HG03520 (cell line): ENCODE results near the gene KLK1.
"Not testable (repeated sequence)": the region's sequence is repeated elsewhere in the genome, so short reads cannot be mapped to it uniquely, and the experiment has no call there.

Experiments used
- ATAC-seq: cut with Tn5 transposase; IDR thresholded peaks from one replicate; pipeline ENCODE4 v1.9.1; 2021; ENCODE audit warnings: mild to moderate bottlenecking, moderate library complexity; ENCODE audit not compliant: unreplicated experiment

Gene KLK1

DNA sequence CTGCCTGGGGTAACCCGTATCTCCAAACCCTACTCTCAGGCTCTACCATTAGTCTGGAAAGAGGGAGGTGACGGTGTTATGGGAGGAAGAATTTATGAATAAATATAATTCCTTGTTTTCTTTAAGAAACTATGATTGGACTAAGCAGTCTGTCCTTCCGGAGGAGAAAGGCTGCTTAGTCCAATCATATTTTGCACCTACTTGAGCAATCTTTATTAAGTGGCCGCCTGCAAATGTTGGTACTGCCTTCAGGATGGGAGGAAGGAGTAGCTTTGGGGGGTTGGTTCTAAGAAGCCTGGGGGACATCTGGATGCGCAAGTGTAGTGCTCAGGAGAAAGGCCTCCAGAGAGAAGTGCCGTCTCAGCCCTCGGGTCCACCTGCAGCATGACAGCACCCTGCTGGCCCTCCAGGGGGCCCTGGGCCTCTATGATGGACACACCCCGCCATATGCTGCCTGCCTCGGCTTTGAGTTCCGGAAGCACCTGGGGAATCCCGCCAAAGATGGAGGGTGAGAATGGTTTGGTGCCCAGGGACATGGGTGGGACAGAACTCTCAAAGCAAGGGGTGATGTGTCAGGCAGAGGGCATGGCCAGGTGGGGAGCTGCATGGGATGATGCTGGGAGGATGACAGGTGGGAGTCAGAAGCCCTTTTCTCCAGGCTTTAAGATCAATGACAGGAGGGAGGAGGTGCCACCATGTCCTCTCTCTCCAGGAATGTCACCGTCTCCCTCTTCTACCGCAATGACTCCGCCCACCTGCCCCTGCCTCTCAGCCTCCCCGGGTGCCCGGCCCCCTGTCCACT, 29.3 kb downstream of the KLK1 start:
- ATAC-seq, result no peak

DNA sequence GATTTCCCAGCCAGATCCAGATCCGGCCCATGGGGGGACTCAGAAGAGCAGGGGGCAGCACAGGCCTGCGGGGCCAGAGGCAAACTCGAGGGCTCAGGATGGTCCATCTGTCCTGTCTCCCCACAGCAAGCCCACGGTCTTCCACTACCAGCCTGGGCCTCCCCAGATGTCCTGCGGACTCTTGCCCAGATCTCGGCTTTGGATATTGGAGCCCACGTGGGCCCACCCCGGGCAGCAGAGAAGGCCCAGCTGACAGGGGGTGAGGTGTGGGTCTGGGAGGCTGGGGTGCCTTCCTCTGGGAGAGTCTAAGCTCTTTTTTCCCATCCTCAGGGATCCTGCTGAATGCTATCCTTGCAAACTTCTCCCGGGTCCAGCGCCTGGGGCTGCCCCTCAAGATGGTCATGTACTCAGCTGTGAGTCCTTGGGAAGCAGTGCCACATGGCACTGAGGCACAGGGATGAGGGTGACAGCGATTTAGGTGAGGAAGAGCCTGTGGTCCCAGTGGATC, 30.0 kb downstream of the KLK1 start:
- no peak for ATAC-seq

DNA sequence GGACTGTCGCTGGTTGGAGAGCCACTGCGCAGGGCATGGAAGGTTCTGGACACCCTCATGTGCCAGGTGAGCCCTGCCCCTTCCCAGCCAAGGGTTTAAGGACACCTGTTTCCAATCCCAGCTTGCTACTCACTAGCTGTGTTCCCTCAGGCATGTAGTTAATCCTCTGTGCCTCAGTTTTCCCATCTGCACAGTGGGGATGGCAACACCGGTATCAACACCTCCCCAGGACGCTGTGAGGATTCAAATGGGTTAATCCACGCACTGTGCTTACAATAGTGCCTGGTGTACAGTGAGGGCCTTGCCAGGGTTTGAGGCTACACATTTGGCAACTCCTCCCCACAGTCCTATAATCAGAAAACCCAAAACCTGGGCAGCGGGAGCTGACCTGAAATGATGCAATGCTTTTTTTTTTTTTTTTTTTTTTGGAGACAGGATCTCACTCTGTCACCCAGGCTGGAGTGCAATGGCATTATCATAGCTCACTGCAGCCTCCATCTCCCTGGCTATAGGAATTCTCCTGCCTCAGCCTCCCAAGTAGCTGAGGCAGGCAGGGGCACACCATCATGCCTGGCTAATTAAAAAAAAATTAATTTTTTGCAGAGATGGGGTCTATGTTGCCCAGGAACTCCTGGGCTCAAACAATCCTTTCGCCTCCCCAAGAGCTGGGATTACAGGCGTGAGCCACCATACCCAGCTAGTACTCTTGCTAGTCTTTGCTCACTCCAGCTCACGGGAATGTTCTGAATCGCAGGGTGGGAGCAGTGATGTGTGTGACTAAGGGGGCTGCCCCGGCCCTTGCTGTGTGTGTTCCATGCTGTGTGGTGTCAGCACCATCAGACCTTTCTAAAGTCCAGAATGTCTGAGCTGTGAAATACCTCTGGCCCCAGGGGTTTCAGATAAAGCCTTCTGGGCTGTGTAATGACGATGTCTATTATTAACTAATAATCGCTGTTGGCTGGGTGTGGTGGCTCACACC, 31.0 kb downstream of the KLK1 start:
- ATAC-seq, result no peak

DNA sequence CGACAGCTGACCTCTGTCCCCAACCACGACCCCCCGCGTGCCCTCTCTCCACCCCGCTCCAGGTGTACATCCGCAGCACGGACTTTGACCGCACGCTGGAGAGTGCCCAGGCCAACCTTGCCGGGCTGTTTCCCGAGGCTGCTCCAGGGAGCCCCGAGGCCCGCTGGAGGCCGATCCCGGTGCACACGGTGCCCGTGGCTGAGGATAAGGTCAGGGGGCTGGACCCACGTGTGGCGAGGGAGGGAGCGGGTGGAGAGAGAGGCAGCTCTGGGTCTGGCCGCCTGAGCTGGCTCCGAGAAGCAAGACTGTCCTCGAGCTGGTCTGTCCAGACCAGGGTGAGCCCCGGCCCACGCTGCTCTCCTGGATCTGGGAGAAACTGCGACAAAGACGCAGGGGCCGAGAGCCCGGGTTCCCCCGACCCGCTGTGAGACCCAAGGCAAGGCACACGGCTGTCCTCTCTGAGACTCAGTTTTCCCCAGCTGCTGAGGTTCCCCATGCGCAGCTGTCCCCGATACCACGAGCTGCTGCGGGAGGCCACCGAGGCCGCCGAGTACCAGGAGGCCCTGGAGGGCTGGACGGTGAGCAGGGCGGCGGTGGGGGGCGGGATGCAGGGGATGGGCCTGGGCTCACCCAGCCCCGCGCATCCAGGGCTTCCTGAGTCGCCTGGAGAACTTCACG, 31.9 kb downstream of the KLK1 start:
- ATAC-seq, result no peak

DNA sequence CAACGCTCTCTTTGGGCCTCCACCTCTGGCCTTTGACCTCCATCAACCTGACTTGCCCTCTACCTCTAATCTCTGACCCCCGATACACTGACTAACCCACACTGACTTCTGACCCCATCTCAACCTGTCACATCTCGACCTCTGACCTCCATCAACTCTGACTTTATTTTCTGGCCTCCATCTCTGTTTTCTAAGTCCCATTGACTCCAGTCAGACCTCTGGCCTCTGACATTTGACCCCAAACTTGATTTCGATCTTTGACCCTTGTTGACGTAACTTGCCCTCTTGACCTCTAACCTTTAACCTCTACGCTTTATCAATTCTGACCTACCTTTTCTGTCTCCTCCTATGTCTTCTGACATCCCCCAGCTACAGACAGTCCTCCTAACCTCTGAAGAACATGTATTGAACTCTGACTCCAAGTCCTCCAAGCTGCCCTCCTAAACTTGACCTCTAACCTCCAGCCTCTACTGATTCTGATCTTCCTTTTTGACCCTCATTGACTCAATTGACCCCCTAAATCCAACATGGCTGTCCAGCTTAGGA, 32.6 kb downstream of the KLK1 start:
- ATAC-seq, result no peak

DNA sequence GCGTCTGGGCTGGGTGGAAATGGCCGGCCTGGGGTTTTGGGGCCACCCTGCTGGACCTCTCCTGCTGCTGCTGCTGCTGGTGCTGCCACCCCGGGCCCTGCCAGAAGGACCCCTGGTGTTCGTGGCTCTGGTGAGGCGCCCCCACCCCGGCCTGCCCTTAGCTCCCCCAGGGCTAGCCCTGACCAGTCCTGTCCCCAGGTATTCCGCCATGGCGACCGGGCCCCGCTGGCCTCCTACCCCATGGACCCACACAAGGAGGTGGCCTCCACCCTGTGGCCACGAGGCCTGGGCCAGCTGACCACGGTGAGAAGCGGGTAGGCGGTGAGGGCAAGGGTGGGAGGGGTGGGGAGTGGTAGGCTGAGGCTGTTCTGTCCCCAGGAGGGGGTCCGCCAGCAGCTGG, 33.2 kb downstream of the KLK1 start, which contains the start of gene ACP4:
Gene ACP4 (plus strand): TSS at position 20 of the 400 bp plus-strand sequence. CDS start 0 bp downstream, at position 20.
- no peak for ATAC-seq

DNA sequence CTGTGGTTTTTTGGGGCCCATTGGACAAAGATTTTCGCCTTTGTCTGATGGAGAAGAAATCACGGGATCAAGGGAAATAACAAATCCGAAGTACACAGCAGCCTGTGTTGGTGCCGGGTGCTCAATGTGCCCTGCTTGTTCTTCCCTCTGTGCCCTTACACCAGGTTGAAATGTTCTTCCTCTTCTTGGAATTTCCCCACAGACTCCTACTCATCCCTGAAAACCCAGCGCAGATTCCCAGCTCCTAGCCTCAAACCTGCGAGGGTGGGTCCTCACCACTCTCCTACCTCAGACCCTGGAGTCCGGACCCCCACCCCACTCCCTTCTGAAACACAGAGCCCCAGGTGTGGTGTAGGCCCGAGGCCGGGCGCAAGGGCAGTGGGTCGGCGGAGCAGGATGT, 38.3 kb downstream of the KLK1 start:
- no peak for ATAC-seq

DNA sequence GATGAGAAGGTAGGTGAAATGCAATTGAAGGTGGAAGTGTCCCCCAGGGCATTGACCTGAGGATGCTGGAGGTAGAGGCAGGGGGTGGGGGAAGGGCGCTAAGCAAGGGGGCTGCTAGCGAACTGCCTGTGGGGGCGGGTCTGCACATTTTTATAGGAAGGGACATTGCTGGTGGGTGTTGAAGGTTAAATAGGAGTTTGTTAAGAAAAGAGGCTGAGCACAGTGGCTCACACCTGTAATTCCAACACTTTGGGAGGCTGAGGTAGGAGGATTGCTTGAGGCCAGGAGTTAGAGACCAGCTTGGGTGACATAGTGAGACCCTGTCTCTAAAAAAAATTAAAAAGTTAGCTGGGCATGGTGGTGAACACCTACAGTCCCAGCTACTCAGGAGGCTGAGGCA, 38.9 kb downstream of the KLK1 start:
- no peak for ATAC-seq

DNA sequence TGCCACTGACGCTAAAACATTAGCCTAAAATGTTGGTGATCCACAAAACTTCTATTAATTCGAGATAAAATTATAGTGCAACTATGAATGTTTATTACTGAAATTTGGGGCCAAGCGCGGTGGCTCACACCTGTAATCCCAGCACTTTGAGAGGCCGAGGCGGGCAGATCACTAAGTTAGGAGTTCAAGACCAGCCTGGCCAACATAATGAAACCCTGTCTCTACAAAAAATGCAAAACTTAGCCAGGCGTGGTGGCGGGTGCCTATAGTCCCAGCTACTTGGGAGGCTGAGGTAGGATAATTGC, 39.8 kb downstream of the KLK1 start:
- ATAC-seq, result not testable (repeated sequence)

DNA sequence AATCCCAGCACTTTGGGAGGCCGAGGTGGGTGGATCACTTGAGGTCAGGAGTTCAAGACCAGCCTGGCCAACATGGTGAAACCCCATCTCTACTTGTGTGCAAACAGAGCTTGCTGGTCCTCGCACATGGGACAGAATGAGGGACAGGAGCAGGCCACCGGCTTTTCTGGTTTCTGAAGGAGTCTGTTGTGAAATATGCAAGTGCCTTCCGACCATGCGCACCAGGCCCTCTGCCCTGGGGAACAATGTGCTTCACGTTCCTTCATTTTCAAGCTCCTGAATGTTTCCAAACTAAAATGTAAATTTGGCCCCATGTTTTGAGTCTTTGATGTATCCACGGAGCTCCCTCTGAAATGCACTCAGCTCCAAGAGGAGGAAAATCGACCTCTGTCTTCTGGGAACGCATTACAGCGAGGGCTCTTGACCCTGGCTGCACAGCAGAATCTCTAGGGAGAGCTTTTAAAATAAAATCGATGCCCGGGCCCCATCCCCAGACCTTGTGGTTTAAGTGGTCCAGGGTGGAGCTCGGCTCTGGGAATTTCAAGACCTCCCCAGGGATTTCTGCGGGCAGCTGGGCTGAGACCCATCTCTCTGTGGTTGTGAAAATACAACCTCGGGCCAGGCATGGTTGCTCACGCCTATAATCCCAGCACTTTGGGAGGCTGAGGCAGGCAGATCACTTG, 42.7 kb downstream of the KLK1 start:
- no peak for ATAC-seq

DNA sequence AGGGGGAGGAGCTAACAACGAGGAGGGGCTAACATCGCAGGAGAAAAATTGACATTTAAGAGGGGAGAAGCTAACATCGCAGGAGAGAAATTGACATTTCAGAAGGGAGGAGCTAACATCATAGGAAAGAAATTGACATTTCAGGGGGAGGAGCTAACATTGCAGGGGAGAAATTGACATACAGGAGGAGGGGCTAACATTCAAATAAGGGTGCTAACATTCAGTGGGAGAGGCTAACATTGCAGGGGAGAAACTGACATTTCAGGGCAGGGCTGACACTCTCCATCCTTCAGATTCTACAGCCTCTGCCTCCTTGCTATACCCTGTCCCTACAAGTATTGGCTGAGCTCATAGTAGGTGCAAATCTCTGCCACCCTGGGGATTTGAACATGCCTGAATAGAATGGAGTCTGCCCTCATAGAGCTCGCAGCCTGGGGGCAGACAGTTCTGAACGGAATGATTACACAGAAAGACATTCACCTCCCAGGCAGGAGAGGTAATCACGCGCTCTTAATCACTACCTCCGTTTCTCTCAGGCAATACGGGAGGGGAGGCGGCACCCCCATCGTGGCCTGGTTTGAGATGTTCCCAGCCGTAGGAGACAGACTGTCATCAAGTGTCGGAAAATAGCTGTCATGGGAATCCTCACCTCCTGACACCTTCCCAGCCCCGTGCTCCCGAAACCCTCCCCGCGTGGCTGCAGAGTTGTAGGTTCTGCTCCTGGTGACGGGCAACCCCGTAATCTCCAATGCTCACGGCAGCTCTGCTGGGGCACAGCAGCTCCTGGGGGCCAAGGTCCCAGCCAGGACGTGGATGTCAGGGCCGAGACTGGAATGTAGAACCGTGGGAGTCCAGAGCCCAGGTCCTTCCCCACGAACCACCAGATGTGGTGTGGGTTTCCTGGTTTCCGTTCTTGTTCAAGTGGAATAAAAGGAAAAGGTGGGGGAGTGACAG, 43.8 kb downstream of the KLK1 start:
- ATAC-seq, result no peak

DNA sequence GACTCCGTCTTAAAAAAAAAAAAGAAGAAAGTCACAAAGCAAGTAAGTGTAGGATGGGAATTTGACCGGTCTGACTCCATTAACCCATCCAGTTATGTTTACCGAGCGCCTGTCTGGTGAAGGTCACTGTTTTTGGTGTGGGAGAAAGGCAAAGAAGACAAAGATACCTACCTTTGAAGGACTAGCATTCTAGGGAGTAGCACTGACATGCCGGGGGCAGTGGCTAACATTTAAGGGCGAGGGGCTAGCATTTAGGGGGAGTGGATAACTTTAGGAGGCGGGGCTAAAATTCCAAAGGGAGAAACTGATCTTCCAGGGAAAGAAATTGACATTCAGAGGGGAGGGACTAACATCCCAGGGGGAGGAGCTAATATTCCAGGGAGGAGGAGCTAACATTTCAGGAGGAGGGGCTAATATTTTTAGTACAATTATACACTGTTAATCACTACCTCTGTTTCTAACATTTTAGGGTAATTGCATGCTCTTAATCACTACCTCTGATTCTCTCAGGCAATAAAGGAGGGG, 44.6 kb downstream of the KLK1 start:
- no peak for ATAC-seq

DNA sequence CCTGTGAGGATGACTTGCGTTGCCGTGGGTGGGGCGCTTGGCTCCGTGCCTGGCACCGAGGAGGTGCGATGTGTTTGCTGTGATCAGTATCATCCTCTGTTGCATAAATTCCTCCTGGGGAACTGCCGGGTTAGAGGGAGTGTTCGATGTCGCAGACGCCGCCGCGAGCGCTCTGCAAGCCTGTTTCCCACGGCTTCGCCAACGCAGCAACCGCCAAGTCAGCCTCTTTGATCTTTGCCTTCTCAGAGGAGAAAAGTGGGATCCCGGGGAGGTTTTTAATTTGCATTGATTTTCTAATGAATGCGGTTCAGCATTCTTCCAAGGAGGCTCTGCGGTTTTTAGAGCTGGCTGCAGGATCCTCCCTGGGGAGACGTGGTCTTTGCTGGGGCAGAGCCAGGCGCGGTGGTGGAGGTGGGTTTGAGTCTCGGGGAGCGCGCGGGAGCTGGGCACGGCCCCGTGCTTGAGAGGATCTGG, 45.7 kb downstream of the KLK1 start:
- ATAC-seq, result no peak

DNA sequence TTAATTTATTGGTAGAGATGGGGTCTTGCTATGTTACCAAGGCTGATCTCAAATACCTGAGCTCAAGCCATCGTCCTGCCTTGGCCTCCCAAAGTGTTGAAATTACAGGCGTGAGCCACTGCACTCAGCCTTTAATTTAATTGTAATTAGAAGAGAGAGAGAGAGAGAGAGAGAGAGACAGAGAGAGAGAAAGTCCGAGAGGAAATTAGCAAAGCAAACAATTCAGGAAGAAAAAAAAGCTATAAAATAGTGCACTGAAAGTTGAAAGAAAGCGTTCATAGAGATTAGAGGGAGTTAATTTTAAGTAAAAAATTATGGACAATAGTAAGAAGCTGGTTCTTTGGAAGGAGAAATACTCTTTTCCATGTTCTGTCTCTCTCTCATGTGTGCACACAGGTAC, 46.3 kb downstream of the KLK1 start:
- no peak for ATAC-seq

DNA sequence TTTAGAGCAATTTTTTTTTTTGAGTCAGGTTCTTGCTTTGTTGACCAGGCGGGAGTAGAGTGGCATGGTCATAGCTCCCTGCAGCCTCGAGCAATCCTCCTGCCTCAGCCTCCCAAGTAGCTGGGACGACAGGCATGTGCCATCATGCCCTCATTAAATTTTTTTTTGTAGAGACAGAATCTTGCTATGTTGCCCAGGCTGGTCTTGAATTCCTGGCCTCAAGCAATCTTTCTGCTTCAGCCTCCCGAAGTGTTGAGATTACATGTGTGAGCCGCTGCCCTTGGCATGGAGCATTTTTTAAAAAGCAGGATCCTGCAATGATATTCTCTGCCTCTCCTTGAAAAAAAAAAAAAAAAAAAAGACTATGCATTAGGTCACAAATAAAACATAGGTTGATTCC, 47.5 kb downstream of the KLK1 start:
- no peak for ATAC-seq

DNA sequence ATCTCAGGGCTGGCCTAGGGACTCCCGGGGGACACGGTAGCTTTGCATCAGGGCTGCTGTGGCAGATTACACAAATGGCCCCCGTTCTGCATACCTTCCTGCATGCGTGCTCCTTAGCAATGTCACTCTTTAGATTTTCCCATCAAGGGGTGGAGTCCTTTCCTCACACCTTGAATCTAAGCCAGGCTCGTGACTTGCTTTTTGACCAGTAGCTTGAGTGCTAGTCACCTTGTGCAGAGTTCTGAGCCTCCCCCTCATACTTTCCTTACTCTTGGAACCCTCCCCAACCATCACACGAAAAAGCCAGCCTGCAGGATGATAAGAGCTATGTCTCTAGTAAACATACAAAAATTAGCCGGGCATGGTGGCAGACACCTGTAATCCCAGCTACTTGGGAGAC, 50.1 kb downstream of the KLK1 start:
- not testable (repeated sequence) for ATAC-seq

DNA sequence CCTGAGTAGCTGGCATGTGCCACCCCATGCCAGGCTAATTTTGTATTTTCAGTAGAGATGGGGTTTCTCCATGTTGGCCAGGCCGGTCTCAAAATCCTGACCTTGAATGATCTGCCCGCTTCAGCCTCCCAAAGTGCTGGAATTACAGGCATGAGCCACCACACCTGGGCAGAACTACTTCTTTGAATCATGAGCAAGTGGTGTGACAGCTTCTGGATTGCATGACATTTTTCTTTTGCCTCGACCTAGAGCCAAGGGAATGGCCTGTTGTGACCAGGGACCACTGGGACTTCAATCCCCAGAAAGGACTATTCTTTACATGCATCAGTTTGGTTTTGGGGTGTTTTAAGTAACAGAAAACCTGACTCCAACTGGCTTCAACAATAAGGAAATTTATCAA, 50.7 kb downstream of the KLK1 start:
- ATAC-seq, result not testable (repeated sequence)

DNA sequence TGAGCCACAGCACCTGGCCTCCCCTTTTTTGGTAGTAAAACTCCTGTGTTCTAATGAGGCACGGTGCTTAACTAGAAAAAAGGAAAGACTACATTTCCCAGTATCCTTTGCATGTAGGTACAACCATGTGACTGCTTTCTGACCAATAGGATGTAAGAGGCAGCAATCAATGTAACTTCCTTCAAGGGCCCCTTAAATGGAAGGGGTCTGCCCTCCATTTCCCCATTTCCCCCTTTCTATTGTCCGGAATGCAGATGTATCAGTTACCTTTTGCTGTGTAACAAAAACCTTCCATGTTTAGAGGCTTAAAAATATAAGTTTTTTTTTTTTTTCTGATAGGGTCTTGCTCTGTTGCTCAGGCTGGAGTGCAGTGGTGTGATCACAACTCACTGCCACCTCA, 51.1 kb downstream of the KLK1 start:
- no peak for ATAC-seq

DNA sequence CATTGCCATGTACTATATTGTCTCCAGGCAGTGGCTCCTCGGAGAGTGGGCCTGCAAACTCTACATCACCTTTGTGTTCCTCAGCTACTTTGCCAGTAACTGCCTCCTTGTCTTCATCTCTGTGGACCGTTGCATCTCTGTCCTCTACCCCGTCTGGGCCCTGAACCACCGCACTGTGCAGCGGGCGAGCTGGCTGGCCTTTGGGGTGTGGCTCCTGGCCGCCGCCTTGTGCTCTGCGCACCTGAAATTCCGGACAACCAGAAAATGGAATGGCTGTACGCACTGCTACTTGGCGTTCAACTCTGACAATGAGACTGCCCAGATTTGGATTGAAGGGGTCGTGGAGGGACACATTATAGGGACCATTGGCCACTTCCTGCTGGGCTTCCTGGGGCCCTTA, 52.7 kb downstream of the KLK1 start:
- no peak for ATAC-seq
